MM.1S (cell line): ENCODE results near the gene MC4R.

Source experiments
- DNase-seq: peaks from one replicate; pipeline ENCODE4 v3.0.0-alpha.2; 2015
- H2AFZ ChIP-seq: fragments of 300-600 bp; sonication (generic); 2 replicates; pipeline ENCODE4 v1.6.0; 2016; ENCODE audit warnings: antibody characterized with exemption, low read length
- H3F3A ChIP-seq: fragments of 300-600 bp; sonication (generic); 2 replicates; pipeline ENCODE4 v1.6.1; 2016; ENCODE audit warnings: mild to moderate bottlenecking, antibody characterized with exemption, low read length, moderate library complexity, mixed read lengths; ENCODE audit not compliant: insufficient read depth
- H3K27ac ChIP-seq: fragments of 300-600 bp; sonication (generic); 2 replicates; pipeline ENCODE4 v1.5.1; 2016; ENCODE audit warnings: mild to moderate bottlenecking, low read length
- H3K27me3 ChIP-seq: fragments of 300-600 bp; sonication (generic); replicated peaks from 2 replicates; pipeline ENCODE4 v1.6.0; 2016; ENCODE audit warnings: low read length; ENCODE audit not compliant: insufficient read depth
- H3K36me3 ChIP-seq: fragments of 300-600 bp; sonication (generic); replicated peaks from 2 replicates; pipeline ENCODE4 v1.6.1; 2016; ENCODE audit warnings: mild to moderate bottlenecking, low read length, mixed read lengths; ENCODE audit not compliant: insufficient read depth
- H3K4me1 ChIP-seq: fragments of 300-600 bp; sonication (generic); 2 replicates; pipeline ENCODE4 v1.6.1; 2016; ENCODE audit warnings: low read length, mixed read lengths
- H3K4me2 ChIP-seq: fragments of 300-600 bp; sonication (generic); 2 replicates; pipeline ENCODE4 v1.6.0; 2016; ENCODE audit warnings: low read depth, low read length
- H3K4me3 ChIP-seq: fragments of 300-600 bp; sonication (generic); 2 replicates; pipeline ENCODE4 v1.5.1; 2016; ENCODE audit warnings: low read length, mixed read lengths
- H3K79me2 ChIP-seq: fragments of 300-600 bp; sonication (generic); 2 replicates; pipeline ENCODE4 v1.6.1; 2016; ENCODE audit warnings: mixed run types, low read length, mixed read lengths
- H3K9ac ChIP-seq: fragments of 300-600 bp; sonication (generic); 2 replicates; pipeline ENCODE4 v1.6.1; 2016; ENCODE audit warnings: low read length, mixed read lengths
- H3K9me2 ChIP-seq: fragments of 300-600 bp; sonication (generic); replicated peaks from 2 replicates; pipeline ENCODE4 v1.6.1; 2016; ENCODE audit warnings: mild to moderate bottlenecking, low read length, mixed read lengths; ENCODE audit not compliant: insufficient read depth
- H3K9me3 ChIP-seq: fragments of 300-600 bp; sonication (generic); replicated peaks from 2 replicates; pipeline ENCODE4 v1.6.1; 2016; ENCODE audit warnings: mild to moderate bottlenecking, low read length, mixed read lengths; ENCODE audit not compliant: insufficient read depth
- H4K20me1 ChIP-seq: fragments of 300-600 bp; sonication (generic); 2 replicates; pipeline ENCODE4 v1.6.1; 2016; ENCODE audit warnings: mild to moderate bottlenecking, low read length, moderate library complexity, mixed read lengths; ENCODE audit not compliant: insufficient read depth
- EZH2 ChIP-seq: fragments of 300-600 bp; sonication (generic); optimal IDR thresholded peaks from 2 replicates; pipeline ENCODE3; 2017; ENCODE audit warnings: low read depth, mild to moderate bottlenecking, antibody characterized with exemption, low read length, mixed read lengths
- EZH2phosphoT487 ChIP-seq: fragments of 300-600 bp; sonication (generic); IDR thresholded peaks from 2 replicates; pipeline ENCODE4 v1.6.1; 2018; ENCODE audit warnings: antibody characterized with exemption, low read length
- TF ChIP-seq, protein P1 (sequence below): fragments of 300-600 bp; sonication (generic); IDR thresholded peaks from 2 replicates; pipeline ENCODE4 v1.5.1; 2016; ENCODE audit warnings: antibody characterized with exemption, low read length, mixed read lengths

Gene MC4R

DNA sequence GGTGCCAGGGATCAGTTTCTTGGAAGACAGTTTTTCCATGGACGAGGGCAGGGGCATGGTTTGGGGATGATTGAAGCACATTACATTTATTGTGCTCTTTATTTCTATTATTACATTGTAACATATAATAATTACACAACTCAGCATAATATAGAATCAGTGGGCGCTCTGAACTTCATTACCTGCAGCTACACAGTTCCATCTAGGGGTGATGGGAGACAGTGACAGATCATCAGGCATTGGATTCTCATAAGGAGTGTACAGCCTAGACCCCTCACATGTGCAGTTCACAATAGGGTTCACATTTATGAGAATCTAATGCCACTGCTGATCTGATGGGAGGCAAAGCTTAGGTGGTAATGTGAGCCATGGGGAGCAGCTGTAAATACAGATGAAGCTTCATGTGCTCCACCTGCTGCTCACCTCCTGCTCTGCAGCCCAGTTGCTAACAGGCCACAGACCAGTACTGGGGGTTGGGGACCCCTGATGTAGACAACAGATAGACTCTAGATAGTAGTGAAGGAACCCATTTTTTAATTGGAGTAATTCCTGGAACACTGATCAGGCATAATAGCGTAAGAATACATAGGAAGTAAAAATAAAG, 41.5 kb upstream of the MC4R start:
- Histone ChIP-seq H4K20me1 (no peaks in the 10 kb centered on the region), H3K4me3 (no peak overlapping the region), H3F3A (no peaks in the 10 kb centered on the region), H3K4me1 (no peaks in the 10 kb centered on the region), H3K4me2 (no peak overlapping the region), H3K27ac (no peak overlapping the region), H2AFZ (no peak overlapping the region), H3K9me2 (no peaks in the 10 kb centered on the region), H3K27me3 (no peaks in the 10 kb centered on the region), H3K79me2 (no peaks in the 10 kb centered on the region), H3K36me3 (no peaks in the 10 kb centered on the region), H3K9ac (no peak overlapping the region), H3K9me3 (no peaks in the 10 kb centered on the region)
- no peak for DNase-seq
- no peak for TF ChIP-seq EZH2phosphoT487
- TF ChIP-seq, protein P1, sequence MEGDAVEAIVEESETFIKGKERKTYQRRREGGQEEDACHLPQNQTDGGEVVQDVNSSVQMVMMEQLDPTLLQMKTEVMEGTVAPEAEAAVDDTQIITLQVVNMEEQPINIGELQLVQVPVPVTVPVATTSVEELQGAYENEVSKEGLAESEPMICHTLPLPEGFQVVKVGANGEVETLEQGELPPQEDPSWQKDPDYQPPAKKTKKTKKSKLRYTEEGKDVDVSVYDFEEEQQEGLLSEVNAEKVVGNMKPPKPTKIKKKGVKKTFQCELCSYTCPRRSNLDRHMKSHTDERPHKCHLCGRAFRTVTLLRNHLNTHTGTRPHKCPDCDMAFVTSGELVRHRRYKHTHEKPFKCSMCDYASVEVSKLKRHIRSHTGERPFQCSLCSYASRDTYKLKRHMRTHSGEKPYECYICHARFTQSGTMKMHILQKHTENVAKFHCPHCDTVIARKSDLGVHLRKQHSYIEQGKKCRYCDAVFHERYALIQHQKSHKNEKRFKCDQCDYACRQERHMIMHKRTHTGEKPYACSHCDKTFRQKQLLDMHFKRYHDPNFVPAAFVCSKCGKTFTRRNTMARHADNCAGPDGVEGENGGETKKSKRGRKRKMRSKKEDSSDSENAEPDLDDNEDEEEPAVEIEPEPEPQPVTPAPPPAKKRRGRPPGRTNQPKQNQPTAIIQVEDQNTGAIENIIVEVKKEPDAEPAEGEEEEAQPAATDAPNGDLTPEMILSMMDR, result peak; percentile 56

DNA sequence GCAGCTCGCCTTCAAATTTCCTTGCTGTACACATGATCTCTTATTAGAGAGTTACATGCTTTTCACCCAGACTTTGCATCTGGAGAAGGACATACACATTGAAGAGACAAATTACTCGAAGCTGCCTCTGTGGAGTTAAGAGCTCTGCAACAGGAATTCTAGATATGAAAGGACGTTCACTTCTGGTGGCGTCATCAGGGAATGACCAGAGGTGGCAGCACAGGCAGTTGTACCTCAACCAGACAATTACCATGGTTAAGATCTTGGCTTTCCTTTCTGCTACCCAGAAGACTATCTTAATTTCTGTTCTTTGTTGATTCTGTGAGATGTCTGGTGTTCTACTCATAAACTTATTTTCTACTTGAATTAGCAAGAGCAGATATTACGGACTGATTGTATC, 39.1 kb upstream of the MC4R start:
- Histone ChIP-seq H3K9me2 (no peaks in the 10 kb centered on the region), H3K4me2 (no peak overlapping the region), H3K9me3 (no peaks in the 10 kb centered on the region), H3K4me1 (no peaks in the 10 kb centered on the region), H2AFZ (no peak overlapping the region), H3K79me2 (no peaks in the 10 kb centered on the region), H3K27ac (no peak overlapping the region), H3K9ac (no peak overlapping the region), H3F3A (no peaks in the 10 kb centered on the region), H3K36me3 (no peaks in the 10 kb centered on the region), H4K20me1 (no peaks in the 10 kb centered on the region), H3K4me3 (no peak overlapping the region), H3K27me3 (no peaks in the 10 kb centered on the region)
- no peak for DNase-seq
- TF ChIP-seq, protein P1, result no peak
- TF ChIP-seq EZH2phosphoT487 (no peak), EZH2 (no peak)

DNA sequence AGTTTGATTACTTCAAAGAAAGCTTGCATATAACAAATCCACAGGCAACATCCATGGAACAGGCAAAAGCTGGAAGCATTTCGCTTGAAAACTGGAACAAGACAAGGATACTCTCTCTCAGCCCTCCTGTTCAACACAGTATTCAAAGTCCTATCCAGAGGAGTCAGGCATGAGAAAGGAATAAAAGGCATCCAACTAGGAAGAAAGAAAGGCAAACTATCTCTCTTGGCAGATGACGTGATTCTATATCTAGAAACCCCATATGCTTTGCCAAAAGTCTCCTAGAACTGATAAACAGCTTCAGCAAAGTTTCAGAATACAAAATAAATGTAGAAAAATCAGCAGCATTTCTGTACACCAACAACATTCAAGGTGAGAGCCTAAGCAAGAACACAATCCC, 34.1 kb upstream of the MC4R start:
- TF ChIP-seq EZH2 (no peak), EZH2phosphoT487 (no peak)
- TF ChIP-seq, protein P1, result no peak

More for the DNA sequence above, 34.1 kb upstream of the MC4R start:
- H3K4me1 ChIP-seq, result no peaks in the 10 kb centered on the region
- no peaks in the 10 kb centered on the region for H3K79me2 ChIP-seq
- no peak overlapping the region for H2AFZ ChIP-seq
- H3K9ac ChIP-seq, result no peak overlapping the region
- H3K4me3 ChIP-seq, result no peak overlapping the region
- no peaks in the 10 kb centered on the region for H3K27me3 ChIP-seq
- no peaks in the 10 kb centered on the region for H3K9me2 ChIP-seq
- no peaks in the 10 kb centered on the region for H4K20me1 ChIP-seq
- no peak for DNase-seq
- no peaks in the 10 kb centered on the region for H3K36me3 ChIP-seq
- no peak overlapping the region for H3K27ac ChIP-seq
- no peaks in the 10 kb centered on the region for H3F3A ChIP-seq
- H3K4me2 ChIP-seq, result no peak overlapping the region
- no peaks in the 10 kb centered on the region for H3K9me3 ChIP-seq
